ENCODE data around the gene PLB1. TPM values are rescaled to one million over a fixed set of nuclear protein-coding genes. Genes with fewer than 3 reads are reported as not detected.

The PLB1 gene
- total and polyA plus RNA-seq, 2 experiments from 2014 or later = 0.11 to 0.44 TPM

DNA sequence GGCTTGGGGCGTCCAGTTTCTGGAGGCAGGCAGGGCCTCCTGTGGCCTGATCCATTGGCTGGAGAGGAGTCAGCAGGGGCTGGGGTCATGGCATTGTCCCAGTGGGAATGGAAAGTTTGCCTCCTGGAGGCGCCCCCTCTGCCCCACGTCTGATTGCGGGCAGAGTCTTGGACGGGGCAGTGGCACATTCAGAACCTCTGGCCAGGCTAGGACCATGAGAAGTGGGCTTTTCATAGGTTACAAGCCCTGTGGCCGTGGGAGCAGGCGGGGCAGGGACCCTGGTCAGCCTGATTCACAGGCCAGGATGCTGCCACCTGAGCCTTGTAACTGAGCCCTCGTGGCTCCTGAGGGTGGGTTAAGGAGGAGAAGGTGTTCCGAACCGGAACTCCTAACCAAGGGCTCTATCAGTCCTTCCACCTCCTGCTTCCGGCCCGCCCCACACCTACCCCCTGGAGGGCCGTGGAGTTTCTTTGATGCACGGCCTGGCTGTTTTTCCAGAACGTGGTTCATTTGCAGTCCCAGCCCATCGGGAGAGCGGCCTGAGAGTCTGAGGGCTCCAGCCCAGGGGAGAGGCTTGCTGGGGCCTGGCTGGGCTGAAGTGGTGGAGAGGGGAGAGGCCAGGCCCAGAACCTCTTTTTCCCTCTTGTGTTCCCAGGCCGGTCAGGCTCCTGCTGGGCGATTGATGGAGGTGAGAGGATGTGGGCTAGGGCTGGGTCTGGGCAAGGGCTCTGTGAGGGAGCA, 43.9 kb upstream of the PLB1 start:
- no peak for TF ChIP-seq EZH2phosphoT487 (IDR thresholded peaks at IDR 0.05; ENCODE audit: insufficient read depth, low read depth)
- Histone ChIP-seq H3K27me3 (replicated peaks; ENCODE audit: insufficient read depth) (no peaks in the 10 kb centered on the region), H3K4me3 (no peak overlapping the region), H2AFZ (no peak overlapping the region), H3K36me3 (ENCODE audit: low read depth) (no peaks in the 10 kb centered on the region), H3F3A (ENCODE audit: insufficient read depth) (peaks cover 38% of the 10 kb centered on the region), H3K27ac (no peak overlapping the region), H3K4me2 (ENCODE audit: unreplicated experiment) (no peak overlapping the region), H3K9me3 (ENCODE audit: low read depth) (no peaks in the 10 kb centered on the region), H3K4me1 (ENCODE audit: insufficient read depth) (peaks cover 36% of the 10 kb centered on the region), H3K9ac (no peak overlapping the region), H3K9me2 (ENCODE audit: insufficient read depth) (no peaks in the 10 kb centered on the region), H3K79me2 (ENCODE audit: insufficient read depth) (no peaks in the 10 kb centered on the region), H4K20me1 (ENCODE audit: insufficient read depth) (no peaks in the 10 kb centered on the region)
- DNase-seq = no peak
- WGBS, 2 experiments (ENCODE audit: low coverage in 1 of 2, low lambda C conversion rate in 2 of 2, missing lambda C conversion rate in 2 of 2) = 87 to 88% methylated on average over 19 of the region's 19 CpGs
- in situ Hi-C loops (cut with MboI) = no loop called here

DNA sequence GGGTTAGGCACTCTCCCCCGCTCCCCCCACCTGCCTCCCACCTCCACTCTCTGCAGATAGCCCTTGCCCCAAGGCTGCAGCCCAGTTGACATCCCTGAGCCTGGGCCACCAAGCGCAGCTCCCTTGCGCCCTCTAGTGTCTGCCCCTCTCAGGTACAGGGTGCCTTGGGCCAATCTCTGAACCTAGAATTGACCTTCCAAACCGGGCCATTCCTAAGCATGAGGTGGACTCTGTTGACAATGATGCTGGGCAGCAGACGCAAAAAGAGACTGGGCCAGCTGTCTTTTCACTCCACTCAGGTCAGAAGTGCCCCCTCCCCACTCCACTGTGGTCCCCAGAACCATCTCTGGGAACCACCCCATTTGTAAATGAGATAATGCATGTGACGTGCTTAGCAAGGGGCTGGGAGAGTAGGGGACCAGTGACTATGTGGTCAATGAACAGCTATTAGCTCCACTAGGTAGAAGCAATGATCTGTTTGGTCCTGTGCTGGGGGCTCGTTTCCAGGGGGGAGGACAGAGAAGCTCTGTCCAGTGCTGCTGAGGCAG, 43.3 kb upstream of the PLB1 start:
- Histone ChIP-seq H3K4me3 (no peak overlapping the region), H3K4me1 (ENCODE audit: insufficient read depth) (peaks cover 30% of the 10 kb centered on the region), H3K4me2 (ENCODE audit: unreplicated experiment) (no peak overlapping the region), H3K79me2 (ENCODE audit: insufficient read depth) (no peaks in the 10 kb centered on the region), H4K20me1 (ENCODE audit: insufficient read depth) (no peaks in the 10 kb centered on the region), H2AFZ (no peak overlapping the region), H3F3A (ENCODE audit: insufficient read depth) (peaks cover 31% of the 10 kb centered on the region), H3K9me3 (ENCODE audit: low read depth) (no peaks in the 10 kb centered on the region), H3K9ac (no peak overlapping the region), H3K9me2 (ENCODE audit: insufficient read depth) (no peaks in the 10 kb centered on the region), H3K27me3 (replicated peaks; ENCODE audit: insufficient read depth) (no peaks in the 10 kb centered on the region), H3K36me3 (ENCODE audit: low read depth) (no peaks in the 10 kb centered on the region), H3K27ac (no peak overlapping the region)
- peak; percentile 65 for DNase-seq
- WGBS, 2 experiments (ENCODE audit: low coverage in 1 of 2, low lambda C conversion rate in 2 of 2, missing lambda C conversion rate in 2 of 2) = 27 to 29% methylated on average over 7 of the region's 7 CpGs
- TF ChIP-seq EZH2 (IDR thresholded peaks at IDR 0.05; ENCODE audit: insufficient read depth, poor library complexity, severe bottlenecking) (no peak), EZH2phosphoT487 (IDR thresholded peaks at IDR 0.05; ENCODE audit: insufficient read depth, low read depth) (no peak)
- in situ Hi-C loops (cut with MboI) = no loop called here

DNA sequence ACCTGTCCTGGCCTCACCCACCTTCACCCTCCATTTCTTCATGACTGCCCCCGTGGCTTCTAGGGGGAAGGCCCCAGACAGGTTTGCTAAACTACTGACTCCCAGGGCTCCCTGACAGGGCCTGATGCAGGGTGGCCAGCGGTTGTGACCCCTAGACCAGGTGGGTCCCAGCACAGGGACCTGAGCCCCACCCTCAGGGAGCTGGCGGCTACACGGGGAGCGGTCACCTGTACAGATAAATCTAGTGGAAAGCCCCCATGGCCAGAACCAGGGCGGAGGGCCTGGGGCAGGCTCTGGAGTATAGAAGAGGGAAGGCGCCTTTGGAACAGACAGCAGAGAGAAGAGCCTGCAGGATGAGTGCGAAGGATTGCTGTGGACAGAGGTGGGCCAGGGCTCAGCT, 42.5 kb upstream of the PLB1 start:
- Histone ChIP-seq H3K4me1 (ENCODE audit: insufficient read depth) (peaks cover 22% of the 10 kb centered on the region), H3K9me2 (ENCODE audit: insufficient read depth) (no peaks in the 10 kb centered on the region), H3K4me2 (ENCODE audit: unreplicated experiment) (no peak overlapping the region), H2AFZ (no peak overlapping the region), H3F3A (ENCODE audit: insufficient read depth) (peaks cover 23% of the 10 kb centered on the region), H3K27me3 (replicated peaks; ENCODE audit: insufficient read depth) (no peaks in the 10 kb centered on the region), H3K9me3 (ENCODE audit: low read depth) (no peaks in the 10 kb centered on the region), H3K4me3 (no peak overlapping the region), H3K9ac (no peak overlapping the region), H3K27ac (no peak overlapping the region), H3K36me3 (ENCODE audit: low read depth) (no peaks in the 10 kb centered on the region), H3K79me2 (ENCODE audit: insufficient read depth) (no peaks in the 10 kb centered on the region), H4K20me1 (ENCODE audit: insufficient read depth) (no peaks in the 10 kb centered on the region)
- DNase-seq = no peak
- no peak for TF ChIP-seq EZH2 (IDR thresholded peaks at IDR 0.05; ENCODE audit: insufficient read depth, poor library complexity, severe bottlenecking)
- TF ChIP-seq EZH2phosphoT487 (IDR thresholded peaks at IDR 0.05; ENCODE audit: insufficient read depth, low read depth) = no peak
- in situ Hi-C loops (cut with MboI) = no loop called here
- WGBS, 2 experiments (ENCODE audit: low coverage in 1 of 2, low lambda C conversion rate in 2 of 2, missing lambda C conversion rate in 2 of 2) = 94% methylated on average over 8 of the region's 8 CpGs

GRCh38 chr2:28454016-28454930, 41.6 kb upstream of the PLB1 start:
- H3F3A ChIP-seq (ENCODE audit: insufficient read depth) = peaks cover 15% of the 10 kb centered on the region
- H3K9me2 ChIP-seq (ENCODE audit: insufficient read depth) = no peaks in the 10 kb centered on the region
- H3K4me1 ChIP-seq (ENCODE audit: insufficient read depth) = peaks cover 13% of the 10 kb centered on the region
- H2AFZ ChIP-seq = no peak overlapping the region
- H3K27me3 ChIP-seq (replicated peaks; ENCODE audit: insufficient read depth) = no peaks in the 10 kb centered on the region
- no peak overlapping the region for H3K4me2 ChIP-seq (ENCODE audit: unreplicated experiment)
- no peak overlapping the region for H3K27ac ChIP-seq
- no peak overlapping the region for H3K9ac ChIP-seq
- no peaks in the 10 kb centered on the region for H3K36me3 ChIP-seq (ENCODE audit: low read depth)
- H3K79me2 ChIP-seq (ENCODE audit: insufficient read depth) = no peaks in the 10 kb centered on the region
- in situ Hi-C loops (cut with MboI) = no loop called here
- TF ChIP-seq EZH2phosphoT487 (IDR thresholded peaks at IDR 0.05; ENCODE audit: insufficient read depth, low read depth) = no peak
- TF ChIP-seq EZH2 (IDR thresholded peaks at IDR 0.05; ENCODE audit: insufficient read depth, poor library complexity, severe bottlenecking) = no peak
- 88 to 89% methylated on average over 14 of the region's 14 CpGs for WGBS, 2 experiments (ENCODE audit: low coverage in 1 of 2, low lambda C conversion rate in 2 of 2, missing lambda C conversion rate in 2 of 2)
- no peak overlapping the region for H3K4me3 ChIP-seq
- DNase-seq = peak; percentile 25
- no peaks in the 10 kb centered on the region for H4K20me1 ChIP-seq (ENCODE audit: insufficient read depth)
- H3K9me3 ChIP-seq (ENCODE audit: low read depth) = no peaks in the 10 kb centered on the region
